MCF 10A (cell line): ENCODE data around the gene GPATCH2L. TPM values are rescaled to one million over a fixed set of nuclear protein-coding genes. Genes with fewer than 3 reads are reported as not detected.

ENCODE experiments used
- BruUV-seq: library from RNA; stranded (reverse); fragments of 400-500 nt; replicated peaks from 2 replicates; lab custom pipeline; 2021; lab: Mats Ljungman, UMichigan
- CTCF ChIA-PET: fragments of 300-600 bp; sonication (Branson Sonifier 250); formaldehyde crosslinking; extraction: SDS; loops from one replicate; lab custom pipeline; 2021; ENCODE audit warnings: antibody characterized with exemption, inconsistent platforms; lab: Yijun Ruan, JAX
- POLR2A ChIA-PET: fragments of 300-600, 350-650 bp; sonication (Branson Sonifier 250); formaldehyde crosslinking; extraction: SDS; loops from one replicate; lab custom pipeline; 2020; ENCODE audit warnings: antibody characterized with exemption, inconsistent platforms; lab: Yijun Ruan, JAX
- DNase-seq: peaks from one replicate; pipeline ENCODE4 v3.0.0-alpha.2; 2018; ENCODE audit not compliant: unreplicated experiment
- H3K27ac Mint-ChIP-seq: one replicate; pipeline ENCODE4 v1.8.0; 2022; ENCODE audit warnings: mild to moderate bottlenecking, low read depth, mixed read lengths; ENCODE audit not compliant: unreplicated experiment
- H3K27me3 Mint-ChIP-seq: one replicate; pipeline ENCODE4 v1.8.0; 2022; ENCODE audit warnings: mixed read lengths; ENCODE audit not compliant: insufficient read depth, unreplicated experiment
- H3K36me3 Mint-ChIP-seq: one replicate; pipeline ENCODE4 v1.8.0; 2022; ENCODE audit warnings: mild to moderate bottlenecking, moderate library complexity, mixed read lengths; ENCODE audit not compliant: insufficient read depth, unreplicated experiment
- H3K4me1 Mint-ChIP-seq: one replicate; pipeline ENCODE4 v1.8.0; 2022; ENCODE audit warnings: mixed read lengths; ENCODE audit not compliant: insufficient read depth, unreplicated experiment
- H3K4me3 Mint-ChIP-seq: one replicate; pipeline ENCODE4 v1.8.0; 2022; ENCODE audit warnings: mild to moderate bottlenecking, moderate library complexity, mixed read lengths; ENCODE audit not compliant: unreplicated experiment
- H3K9me3 Mint-ChIP-seq: one replicate; pipeline ENCODE4 v1.8.0; 2022; ENCODE audit warnings: mixed read lengths; ENCODE audit not compliant: unreplicated experiment
- intact Hi-C: fragments of 100-400 bp; cut with micrococcal nuclease; formaldehyde crosslinking; loops from 2 replicates; pipeline ENCODE4 v1.14.1; 2022
- total RNA-seq: library from RNA; stranded (reverse); gene quantifications from 2 replicates; pipeline ENCODE4 v1.2.3, GENCODE V29; 2022
- TF ChIP-seq, protein P1 (sequence below): fragments of 200-600 bp; IDR thresholded peaks from one replicate; pipeline ENCODE4 v1.8.0; 2022; ENCODE audit warnings: antibody characterized with exemption, mild to moderate bottlenecking; ENCODE audit not compliant: unreplicated experiment

The GPATCH2L gene
- total RNA-seq, 1 experiment from 2014 or later: 57.4 TPM

DNA sequence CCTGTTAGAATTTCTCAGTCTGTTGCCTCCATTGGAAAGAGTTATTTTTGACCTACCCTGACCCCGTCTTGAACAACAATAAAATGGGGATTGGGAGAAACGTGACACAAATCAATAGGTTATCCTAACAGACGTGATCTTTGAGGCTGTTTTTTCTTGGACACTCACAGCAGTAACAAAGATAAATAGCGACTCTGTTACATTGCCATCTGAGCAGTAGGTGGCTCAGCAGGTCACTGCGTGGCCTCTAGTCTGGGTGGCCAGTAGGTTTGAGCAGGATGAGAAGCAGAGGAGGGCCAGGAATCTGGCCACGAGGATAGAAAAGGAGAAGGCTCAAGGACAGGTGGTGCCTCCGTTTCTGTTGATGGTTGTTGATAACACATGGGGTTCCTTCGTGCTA lies 101.4 kb downstream of the GPATCH2L start:
- no peak overlapping the region for H3K27ac Mint-ChIP-seq
- no peaks in the 10 kb centered on the region for H3K9me3 Mint-ChIP-seq
- H3K36me3 Mint-ChIP-seq: no peaks in the 10 kb centered on the region
- no peaks in the 10 kb centered on the region for H3K27me3 Mint-ChIP-seq
- intact Hi-C loops: no loop called here
- no peak overlapping the region for H3K4me3 Mint-ChIP-seq
- TF ChIP-seq, protein P1, sequence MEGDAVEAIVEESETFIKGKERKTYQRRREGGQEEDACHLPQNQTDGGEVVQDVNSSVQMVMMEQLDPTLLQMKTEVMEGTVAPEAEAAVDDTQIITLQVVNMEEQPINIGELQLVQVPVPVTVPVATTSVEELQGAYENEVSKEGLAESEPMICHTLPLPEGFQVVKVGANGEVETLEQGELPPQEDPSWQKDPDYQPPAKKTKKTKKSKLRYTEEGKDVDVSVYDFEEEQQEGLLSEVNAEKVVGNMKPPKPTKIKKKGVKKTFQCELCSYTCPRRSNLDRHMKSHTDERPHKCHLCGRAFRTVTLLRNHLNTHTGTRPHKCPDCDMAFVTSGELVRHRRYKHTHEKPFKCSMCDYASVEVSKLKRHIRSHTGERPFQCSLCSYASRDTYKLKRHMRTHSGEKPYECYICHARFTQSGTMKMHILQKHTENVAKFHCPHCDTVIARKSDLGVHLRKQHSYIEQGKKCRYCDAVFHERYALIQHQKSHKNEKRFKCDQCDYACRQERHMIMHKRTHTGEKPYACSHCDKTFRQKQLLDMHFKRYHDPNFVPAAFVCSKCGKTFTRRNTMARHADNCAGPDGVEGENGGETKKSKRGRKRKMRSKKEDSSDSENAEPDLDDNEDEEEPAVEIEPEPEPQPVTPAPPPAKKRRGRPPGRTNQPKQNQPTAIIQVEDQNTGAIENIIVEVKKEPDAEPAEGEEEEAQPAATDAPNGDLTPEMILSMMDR: no peak
- BruUV-seq: no TSS peak
- ChIA-PET POLR2A (no interaction called here), CTCF (no interaction called here)
- H3K4me1 Mint-ChIP-seq: no peaks in the 10 kb centered on the region
- no peak for DNase-seq

DNA sequence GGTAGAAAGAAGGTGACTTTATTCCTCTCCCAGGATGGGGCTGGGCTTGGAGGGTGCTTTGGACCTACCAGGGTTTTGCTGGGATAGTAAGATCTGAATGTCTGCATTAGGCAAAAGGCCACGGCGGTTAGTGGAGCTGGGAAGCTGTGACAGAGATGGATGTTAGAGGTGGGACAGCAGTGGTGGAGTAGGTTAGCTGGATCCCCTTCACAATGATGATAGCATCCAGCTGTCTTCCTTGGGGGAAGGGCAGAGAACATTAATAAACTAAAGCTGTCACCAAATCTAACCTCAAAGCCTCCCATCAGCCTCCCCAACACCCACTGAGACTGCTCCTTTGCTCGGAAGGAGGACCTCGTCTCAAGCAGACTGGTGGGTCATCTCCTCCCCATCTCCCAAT lies 104.8 kb downstream of the GPATCH2L start:
- H3K36me3 Mint-ChIP-seq: no peaks in the 10 kb centered on the region
- ChIA-PET CTCF (no interaction called here), POLR2A (no interaction called here)
- TF ChIP-seq, protein P1: no peak
- DNase-seq: no peak
- no TSS peak for BruUV-seq
- no peak overlapping the region for H3K27ac Mint-ChIP-seq
- no peaks in the 10 kb centered on the region for H3K9me3 Mint-ChIP-seq
- H3K4me3 Mint-ChIP-seq: no peak overlapping the region
- intact Hi-C loops: no loop called here
- H3K27me3 Mint-ChIP-seq: no peaks in the 10 kb centered on the region
- H3K4me1 Mint-ChIP-seq: no peaks in the 10 kb centered on the region

DNA sequence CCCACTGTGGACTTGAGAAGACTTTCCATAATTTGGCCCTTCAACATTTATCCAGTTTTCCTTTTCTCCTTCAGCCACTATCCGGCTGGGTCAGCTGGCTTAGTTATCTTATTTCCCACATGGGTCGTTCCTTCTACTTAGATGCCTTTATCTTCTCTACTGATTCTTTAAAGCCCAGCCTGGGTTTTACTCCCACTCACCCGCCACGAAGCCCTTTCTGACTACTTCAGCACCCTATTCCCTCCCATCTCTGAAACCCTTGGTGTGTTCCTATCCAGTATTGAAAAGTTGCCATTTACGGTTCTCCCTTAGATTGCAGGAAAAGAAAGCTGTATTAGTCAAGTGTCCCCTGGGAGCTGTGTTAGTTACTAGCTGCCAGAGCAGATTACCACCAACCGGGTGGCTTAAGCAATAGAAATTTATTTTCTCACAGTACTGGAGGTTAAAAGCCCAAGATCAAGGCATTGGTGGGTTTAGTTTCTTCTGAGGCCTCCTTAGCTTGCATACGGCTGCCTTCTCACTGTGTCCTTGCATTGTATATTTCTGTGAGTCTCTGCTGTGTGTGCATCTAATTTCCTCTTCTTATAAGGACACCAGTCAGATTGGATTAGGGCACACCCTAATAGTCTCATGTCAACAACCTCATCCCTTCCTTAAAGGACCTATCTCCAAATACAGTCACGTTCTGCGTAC lies 105.5 kb downstream of the GPATCH2L start:
- no peaks in the 10 kb centered on the region for H3K36me3 Mint-ChIP-seq
- intact Hi-C loops: no loop called here
- no peak overlapping the region for H3K4me3 Mint-ChIP-seq
- H3K9me3 Mint-ChIP-seq: no peaks in the 10 kb centered on the region
- no peaks in the 10 kb centered on the region for H3K4me1 Mint-ChIP-seq
- H3K27ac Mint-ChIP-seq: no peak overlapping the region
- H3K27me3 Mint-ChIP-seq: no peaks in the 10 kb centered on the region
- no TSS peak for BruUV-seq
- DNase-seq: peak; percentile 27
- POLR2A ChIA-PET: no interaction called here
- TF ChIP-seq, protein P1: no peak
- CTCF ChIA-PET: interaction anchor here (0.6 kb wide), 1 partner anchor 352 kb away, joined by 3 read pairs; no protein-coding TSS in a partner anchor

DNA sequence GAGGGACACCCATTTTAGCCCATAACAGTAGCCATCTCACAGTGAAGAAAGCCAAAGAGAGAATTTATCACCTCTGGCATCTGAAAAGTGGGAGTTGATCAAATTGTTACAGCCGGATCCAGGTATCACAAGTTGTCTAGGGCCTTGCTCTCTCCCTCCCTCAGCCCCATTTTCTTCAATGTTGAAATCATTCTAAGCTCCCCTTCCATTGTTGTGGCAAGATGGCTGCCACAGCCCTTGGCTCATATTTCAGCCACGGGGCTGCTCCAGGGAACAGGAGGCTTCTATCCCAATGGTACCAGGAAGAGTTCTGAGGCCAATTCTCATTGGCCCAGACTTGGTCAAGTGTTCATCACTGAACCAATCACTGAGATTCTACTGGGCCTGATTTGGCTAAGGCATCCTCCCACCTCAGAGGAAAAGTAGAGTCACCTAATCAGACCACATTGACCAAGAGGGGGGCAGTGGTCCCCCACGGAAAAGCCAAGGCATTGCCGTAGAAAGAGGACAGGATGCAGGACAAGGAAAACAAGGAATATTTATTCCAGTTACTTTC lies 106.2 kb downstream of the GPATCH2L start:
- no peaks in the 10 kb centered on the region for H3K9me3 Mint-ChIP-seq
- intact Hi-C loops: no loop called here
- no peaks in the 10 kb centered on the region for H3K36me3 Mint-ChIP-seq
- no peaks in the 10 kb centered on the region for H3K4me1 Mint-ChIP-seq
- no TSS peak for BruUV-seq
- H3K27ac Mint-ChIP-seq: no peak overlapping the region
- H3K4me3 Mint-ChIP-seq: no peak overlapping the region
- ChIA-PET CTCF (no interaction called here), POLR2A (no interaction called here)
- no peaks in the 10 kb centered on the region for H3K27me3 Mint-ChIP-seq
- DNase-seq: no peak
- TF ChIP-seq, protein P1: no peak
